GM21390 (cell line): ENCODE measurements around the gene ALDH1L2.
A peak's percentile ranks its signal among the peaks of the same experiment; 100 is the strongest.
"Not testable (repeated sequence)": the region's sequence is repeated elsewhere in the genome, so short reads cannot be mapped to it uniquely, and the experiment has no call there.

Source experiments
- ATAC-seq: cut with Tn5 transposase; IDR thresholded peaks from one replicate; pipeline ENCODE4 v1.9.1; 2021; ENCODE audit not compliant: unreplicated experiment

ALDH1L2 gene

DNA sequence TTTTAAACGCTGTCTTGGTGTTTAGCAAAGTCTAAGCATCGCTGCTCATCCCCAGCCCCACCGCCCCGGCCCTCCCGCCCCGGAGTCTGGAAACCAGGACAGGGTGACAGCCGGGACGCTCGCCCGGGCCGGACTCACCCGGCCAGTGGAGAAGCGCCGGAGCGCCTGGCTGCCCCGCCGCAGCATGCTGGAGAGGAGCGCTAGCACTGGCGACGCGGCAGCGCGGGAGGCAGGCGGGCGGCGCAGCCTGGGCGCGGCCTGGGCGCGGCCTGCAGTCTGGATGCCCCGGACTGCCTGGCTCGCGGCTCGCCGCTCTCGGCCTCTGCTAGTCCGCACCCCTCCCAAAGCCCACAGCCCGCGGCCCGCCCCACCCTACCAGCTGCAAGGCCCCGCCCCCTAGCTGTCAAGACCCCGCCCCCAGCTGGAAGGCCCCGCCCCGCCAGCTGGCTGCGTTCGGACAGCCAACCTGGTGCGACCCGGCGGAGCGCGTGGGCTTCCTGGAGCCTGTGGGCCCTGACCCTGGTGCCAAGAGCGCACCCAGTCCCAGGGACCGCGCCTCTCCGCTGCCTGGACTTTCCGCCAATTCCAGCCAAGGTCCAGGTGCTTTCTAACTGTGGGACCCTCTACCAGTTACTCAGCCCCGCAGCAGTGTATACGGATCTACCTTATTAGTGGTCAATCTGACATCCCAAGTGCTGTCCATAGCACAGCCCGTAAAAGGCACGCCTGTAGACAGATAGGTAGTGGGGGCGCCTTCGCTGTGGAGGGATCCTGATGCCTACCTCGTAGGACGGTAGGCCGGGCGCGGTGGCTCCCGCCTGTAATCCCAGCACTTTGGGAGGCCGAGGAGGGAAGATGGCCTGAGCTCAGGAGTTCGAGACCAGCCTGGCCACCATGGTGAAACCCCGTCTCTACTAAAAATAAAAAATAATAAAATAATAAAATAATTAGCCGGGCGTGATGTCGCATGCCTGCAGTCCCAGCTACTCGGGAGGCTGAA, at the start of gene ALDH1L2:
TSS of gene ALDH1L2 (minus strand) at position 208 of the 1,000 bp plus-strand sequence. CDS start at position 186, 22 bp downstream.
- peak; percentile 77 for ATAC-seq

DNA sequence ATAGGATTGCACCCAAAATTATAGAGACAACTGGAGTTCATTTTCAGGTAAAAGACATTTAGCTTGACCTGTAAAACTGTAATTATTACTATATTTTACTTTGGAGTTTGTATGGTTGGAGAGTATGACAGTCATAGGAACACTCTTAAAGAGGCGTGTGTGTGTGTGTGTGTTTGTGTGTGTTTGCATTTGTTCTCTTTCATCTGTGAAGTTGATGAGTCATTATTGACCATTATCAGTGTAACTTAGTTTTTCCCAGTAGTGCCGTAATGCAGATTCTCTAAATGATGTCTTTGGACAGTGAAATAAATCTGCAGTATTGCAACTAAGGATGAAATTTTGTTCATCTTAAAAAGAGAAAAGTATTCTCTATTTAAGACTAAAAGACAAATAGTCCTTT, 36.3 kb upstream of the ALDH1L2 start:
- ATAC-seq = no peak

DNA sequence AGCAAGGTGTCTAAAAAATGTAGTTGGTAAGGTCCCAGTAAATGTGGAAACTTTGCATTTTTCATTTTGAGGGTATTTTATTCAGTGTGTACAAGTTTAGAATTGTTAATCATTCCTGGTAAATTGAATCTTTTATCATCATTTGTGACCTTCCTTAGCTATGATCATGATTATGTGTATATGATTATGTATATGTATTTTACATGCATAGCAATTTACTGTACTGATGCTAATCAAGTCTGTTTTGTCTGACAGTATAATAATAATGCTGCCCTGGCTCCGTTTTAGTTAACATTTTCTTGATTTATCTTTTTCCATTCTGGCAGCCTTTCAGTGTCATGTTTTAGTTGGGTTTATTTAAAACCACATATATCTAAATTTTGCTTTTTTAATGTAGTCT, 32.7 kb upstream of the ALDH1L2 start:
- no peak for ATAC-seq

DNA sequence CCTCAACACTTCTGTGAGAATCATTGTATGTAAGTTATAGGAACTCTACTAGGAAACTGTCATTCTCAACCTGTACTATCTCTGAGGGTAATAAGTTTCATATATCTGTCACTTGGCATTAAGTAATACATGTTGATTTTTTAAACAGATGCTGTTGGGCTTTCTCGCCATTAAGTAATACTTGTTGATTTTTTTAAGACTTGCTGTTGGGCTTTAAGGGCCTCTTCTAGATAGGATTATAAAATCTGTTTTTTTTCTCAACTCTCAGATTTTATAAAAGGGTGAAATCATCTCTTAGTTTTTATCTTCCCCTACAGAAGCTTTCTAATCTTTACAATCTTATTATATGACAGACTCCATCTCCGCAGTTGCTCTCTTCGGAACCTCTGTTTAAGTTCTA, 28.8 kb upstream of the ALDH1L2 start:
- no peak for ATAC-seq

- ATAC-seq = no peak
Observed at GRCh38 chr12:105110851-105111250, 26.6 kb upstream of the ALDH1L2 start.

DNA sequence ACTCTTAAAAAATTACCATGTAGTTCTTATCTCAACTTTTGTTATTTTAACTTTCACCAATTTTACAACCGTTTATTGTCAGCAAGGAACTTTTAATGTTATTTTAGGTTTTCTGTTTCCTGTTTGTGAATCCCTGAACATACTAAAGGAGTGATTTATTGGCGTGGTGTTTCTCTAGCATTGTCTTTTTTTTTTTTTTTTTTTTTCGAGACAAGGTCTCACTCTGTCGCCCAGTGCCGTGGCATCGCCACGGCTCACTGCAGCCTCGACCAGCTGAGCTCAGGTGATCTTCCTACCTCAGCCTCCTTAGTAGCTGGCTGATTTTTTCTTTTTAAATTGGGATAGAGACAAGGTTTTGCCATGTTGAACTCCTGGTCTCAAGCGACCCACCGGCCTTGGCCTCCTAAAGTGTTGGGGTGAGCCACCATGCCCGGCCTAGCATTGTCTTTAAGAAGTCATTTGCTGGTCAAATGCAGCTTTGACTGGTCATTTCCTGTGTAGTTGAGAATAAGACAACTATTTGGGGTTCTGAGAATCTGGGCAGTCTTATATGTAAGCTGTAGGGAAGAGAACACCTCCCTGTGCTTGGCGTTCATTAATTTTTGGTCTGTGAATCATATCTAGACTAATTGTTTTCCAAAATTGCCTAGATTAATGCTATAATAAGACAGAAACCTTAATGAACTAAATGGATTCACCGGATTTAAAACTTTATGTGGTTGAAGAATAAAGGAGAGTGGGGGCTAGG, 25.4 kb upstream of the ALDH1L2 start:
- ATAC-seq = peak; percentile 34

- peak; percentile 83 for ATAC-seq
Observed at GRCh38 chr12:105107494-105108371, 23.5 kb upstream of the ALDH1L2 start, which contains the start of gene WASHC4. Gene WASHC4 (plus strand): TSS chr12:105107731. CDS start chr12:105107801, 70 bp downstream.

DNA sequence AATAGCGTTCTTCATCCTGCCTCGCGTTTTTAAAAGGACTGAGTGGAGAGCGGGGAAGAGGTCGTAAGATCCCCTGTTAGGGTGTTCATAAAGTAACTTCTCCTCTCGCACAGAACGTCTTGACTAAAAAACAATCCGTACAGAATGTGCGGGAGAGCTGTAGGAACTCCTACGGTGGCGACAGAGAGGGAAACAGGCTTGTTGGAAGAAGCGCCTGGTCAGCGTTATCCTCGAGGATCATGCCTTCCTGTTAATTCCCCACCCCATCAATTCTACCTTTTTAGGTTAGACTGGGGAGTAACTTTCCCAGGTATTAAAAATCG, 22.9 kb upstream of the ALDH1L2 start:
- peak; percentile 15 for ATAC-seq

DNA sequence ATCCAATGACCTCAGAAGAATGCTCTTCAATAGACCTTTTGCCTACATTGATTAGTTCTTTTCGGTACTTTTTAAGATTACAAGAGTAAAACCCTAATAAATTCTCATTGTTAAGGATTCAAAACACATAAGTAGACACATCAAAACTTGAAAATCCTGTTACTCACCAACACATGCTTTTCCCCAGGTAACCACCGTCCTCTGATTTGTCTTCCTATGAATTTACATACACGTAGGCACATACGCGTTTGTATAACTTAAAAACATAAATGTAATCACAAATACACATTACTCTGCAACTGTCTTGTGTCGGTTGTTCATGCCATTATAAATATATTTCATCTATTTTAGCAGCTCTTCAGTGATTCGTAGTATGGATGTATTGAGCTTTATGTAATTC, 22.4 kb upstream of the ALDH1L2 start:
- no peak for ATAC-seq

- ATAC-seq = no peak
Observed at GRCh38 chr12:105104762-105105161, 20.5 kb upstream of the ALDH1L2 start.

DNA sequence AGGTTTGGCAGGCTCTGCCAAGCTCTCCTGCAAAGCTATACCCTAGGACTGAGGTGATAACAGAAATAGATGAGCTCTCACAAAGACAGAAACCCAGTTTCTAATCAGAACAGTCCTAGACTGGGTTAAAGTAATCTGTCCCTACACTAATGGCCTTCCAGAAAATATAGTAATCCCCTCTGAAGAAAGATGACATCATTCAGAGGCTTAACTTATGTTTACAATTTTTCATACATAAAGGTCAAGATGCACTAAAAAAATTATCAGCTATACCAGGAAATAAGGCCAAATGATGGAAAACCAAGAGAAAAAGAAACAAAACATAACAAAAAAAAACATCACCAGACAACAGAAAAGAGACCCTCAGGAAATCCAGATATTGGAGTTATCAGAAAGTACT, 18.4 kb upstream of the ALDH1L2 start:
- ATAC-seq = no peak

- ATAC-seq = no peak
Observed at GRCh38 chr12:105100998-105101397, 16.7 kb upstream of the ALDH1L2 start.

DNA sequence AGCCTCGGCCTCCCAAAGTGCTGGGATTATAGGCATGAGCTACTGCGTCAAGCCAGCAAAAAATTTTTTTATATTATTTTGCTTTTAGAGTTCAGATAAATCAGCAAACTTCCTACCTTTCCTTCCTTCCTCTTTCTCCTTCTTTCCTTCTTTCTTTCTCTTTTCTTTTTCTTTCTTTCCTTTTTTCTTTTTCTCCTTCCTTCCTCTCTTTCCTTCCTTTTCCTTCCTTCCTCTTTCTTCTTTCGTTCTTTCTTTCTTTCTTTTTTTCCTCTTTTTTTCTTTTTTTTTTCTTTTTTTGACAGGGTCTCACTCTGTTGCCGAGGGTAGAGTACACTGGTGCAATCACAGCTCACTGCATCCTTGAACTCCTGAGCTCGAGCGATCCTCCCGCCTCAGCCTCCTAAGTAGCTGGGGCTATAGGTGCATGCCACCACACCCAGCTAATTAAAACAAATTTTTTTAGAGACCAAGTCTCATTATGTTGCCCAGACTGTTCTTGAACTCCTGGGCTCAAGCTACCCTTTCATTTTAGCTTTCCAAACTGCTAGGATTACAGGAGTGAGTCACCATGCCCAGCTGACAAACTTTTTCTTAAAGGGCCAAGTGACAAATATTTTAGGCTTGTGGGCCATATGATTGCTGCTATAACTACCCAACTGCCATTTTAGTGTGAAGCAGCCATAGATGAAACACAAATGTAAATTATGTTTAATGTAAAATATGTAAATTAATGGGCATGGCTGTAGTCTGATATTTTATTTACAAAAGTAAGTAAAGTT, 16.1 kb upstream of the ALDH1L2 start:
- ATAC-seq = no peak

DNA sequence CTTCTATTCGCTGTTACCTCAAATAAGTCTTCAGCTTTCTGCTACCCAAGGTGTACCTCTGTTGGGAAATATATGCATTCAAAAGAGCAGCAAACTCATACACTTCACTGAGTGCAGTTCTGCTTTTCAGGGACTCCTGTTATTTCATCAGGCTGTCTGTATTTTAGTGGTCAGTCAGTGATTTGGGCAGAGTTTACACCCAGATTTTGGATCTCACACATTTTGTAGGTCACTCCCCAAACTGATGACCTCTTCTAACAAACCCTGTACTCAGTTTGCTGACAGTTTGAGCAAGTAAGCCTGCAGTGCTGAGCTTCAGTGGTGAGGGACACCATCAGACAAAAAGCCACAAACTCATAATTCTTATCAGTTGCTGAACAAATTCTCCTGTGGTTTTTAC, 15.1 kb upstream of the ALDH1L2 start:
- no peak for ATAC-seq

- not testable (repeated sequence) for ATAC-seq
Observed at GRCh38 chr12:105095338-105095737, 11.1 kb upstream of the ALDH1L2 start.

DNA sequence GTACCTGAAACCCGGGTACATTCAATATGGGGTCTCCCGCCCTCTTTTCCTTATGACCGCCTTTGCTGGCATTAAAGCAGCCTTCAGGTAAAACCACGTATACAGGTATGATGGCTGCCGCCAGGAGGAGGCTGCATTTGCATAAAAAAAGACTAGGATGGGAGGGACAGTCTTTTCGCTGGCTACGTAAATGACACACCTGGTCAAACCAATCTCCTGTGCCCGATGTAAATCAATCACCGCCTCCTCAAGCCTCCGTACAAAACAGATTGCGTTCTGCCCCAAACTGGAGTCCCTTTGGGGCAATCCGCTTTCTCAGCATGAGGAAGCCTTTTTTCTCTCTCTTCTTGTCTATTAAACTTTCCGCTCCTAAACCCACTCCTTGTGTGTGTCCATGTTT, 8.1 kb upstream of the ALDH1L2 start:
- no peak for ATAC-seq

DNA sequence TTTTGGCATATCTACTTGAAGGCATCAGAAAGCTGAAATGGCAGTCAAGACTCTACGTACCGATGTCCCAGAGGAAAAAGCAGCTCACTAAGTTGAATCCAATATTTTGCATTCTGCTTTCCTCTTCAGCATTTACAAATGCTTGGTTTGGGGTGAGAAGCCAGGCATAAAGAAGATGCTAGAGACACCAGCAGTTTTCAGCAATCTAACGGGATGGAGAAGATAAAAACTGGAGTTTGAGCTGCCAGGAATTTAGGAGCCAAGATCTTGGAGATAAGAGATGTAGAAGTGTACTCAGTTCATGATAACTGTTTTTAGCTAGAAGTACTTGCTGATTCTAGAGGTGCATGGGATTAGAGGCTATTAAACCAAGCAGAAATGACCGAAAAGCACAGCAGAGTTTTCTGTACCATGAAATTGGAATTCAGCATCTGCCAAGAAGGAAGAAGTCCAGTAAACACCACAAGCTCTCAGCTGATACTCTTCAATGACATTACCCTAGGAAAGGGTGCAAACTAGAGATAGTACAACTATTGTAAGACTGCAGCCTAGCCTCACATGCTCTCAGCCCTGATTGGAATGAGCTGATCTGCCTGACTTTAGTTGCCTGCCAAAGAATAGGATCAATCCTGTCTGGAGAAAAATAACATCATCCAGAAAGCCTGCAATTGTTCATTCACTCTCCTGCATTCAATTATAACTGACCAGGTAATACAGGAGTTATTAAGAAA, 7.4 kb upstream of the ALDH1L2 start:
- ATAC-seq = no peak

GRCh38 chr12:105090361-105090760, 6.1 kb upstream of the ALDH1L2 start:
- no peak for ATAC-seq

DNA sequence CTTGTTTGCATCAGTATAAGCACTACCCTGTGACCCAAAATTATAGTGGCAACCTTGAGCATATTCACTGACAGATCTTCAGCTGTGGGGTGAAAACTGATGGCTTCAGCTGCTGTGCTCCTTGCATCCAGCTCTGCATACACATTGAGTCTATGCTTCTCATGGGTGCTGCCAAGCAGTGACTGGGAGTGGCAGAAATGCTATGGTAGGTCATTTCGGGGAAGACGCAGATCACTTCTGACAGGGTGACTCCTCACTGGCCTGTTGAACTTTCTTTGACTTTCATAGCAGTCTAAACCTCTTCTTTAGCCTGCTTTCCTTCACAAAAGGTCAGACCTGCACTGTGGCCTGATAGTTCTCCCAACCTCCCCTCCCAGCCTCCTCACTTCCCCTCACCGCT, 5.6 kb upstream of the ALDH1L2 start:
- no peak for ATAC-seq

DNA sequence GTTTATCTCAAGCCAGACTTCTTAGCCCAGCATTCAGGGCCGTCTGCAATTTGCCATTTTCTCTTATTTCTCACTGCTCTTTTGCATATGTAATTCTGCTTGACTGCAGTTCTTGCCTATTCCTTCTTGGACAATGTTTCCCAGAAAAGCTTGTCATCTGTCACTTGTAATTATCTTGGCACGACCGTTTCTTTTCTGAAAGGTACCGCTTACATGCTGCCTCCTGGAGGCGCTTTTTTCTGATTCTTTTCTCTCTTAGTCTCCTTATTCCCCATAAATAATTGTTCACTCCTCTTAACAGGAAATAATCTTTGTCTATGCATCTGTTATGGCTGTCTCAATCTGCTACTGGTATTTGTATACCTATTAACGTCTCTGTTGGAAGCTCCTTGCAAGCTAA, 1.2 kb upstream of the ALDH1L2 start:
- ATAC-seq = no peak
